Lung microvascular endothelial cell (primary cell): ENCODE measurements around the gene ZDHHC22. TPM values are rescaled to one million over a fixed set of nuclear protein-coding genes. Genes with fewer than 3 reads are reported as not detected.

Source experiments
- DNase-seq, 2 donors: peaks; one replicate each; pipeline versions ENCODE4 v3.0.0 to v3.0.0-alpha.2; 2010; ENCODE audit warnings: low read depth in 2 of 2
- total RNA-seq: library from RNA; depleted of rRNA; stranded (reverse); fragments of >200 nt; gene quantifications from 2 replicates; pipeline ENCODE4 v1.2.1, GENCODE V29; 2014

The ZDHHC22 gene
- under 0.01 TPM in 1 of 2 replicates, not detected in the other for total RNA-seq

- DNase-seq: peak; percentile 48 to 55
Measured at GRCh38 chr14:77141214-77142004, at the start of gene ZDHHC22. Gene ZDHHC22, minus strand, starts transcription at chr14:77141791. Its CDS starts 2,053 bp downstream, at chr14:77139738.

GRCh38 chr14:77190977-77191376 lies 49.4 kb upstream of the ZDHHC22 start:
- DNase-seq: no peak

- no peak for DNase-seq
Measured at GRCh38 chr14:77189479-77189878, 47.9 kb upstream of the ZDHHC22 start.

DNA sequence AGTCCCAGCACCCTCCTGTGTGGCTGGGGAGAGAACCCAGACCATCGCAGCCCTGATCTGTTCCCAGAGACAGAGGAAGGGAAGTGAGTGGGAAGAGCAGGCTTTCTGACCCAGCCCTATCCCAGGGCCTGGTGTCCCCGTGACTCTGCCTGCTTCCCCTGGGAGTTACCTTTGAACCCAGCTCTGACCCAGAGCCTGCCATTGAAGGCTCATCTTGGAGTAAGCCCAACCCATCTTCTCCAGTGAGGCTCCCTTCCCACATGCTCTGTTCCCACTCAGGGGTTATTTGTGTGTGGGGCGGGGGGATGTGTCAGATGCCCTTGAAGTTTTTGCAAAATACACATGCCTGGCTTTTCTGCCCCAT lies 46.0 kb upstream of the ZDHHC22 start:
- no peak for DNase-seq

- no peak for DNase-seq
Measured at GRCh38 chr14:77186911-77187648, 45.5 kb upstream of the ZDHHC22 start.

DNA sequence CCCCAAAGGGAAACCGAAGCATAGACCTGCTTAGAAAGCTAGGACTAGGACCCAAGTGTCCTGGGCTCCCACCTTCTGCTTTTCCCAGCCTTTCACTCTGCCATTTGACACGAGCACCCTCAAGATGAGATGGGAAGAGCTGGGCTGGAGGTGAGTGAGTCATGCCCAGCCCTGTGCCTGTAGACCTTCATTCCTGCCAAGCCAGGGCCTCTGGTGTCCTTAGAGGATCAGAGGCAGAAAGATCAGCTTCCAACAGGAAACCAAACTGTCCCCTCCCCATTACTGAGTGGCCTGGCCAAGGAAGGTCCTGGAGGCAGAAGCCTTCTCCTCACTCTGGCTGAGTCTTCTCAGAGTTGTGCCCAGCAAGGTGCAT lies 43.5 kb upstream of the ZDHHC22 start:
- DNase-seq: no peak

- DNase-seq: peak in 1 of 2 donors; percentile 8
Measured at GRCh38 chr14:77184396-77185092, 43.0 kb upstream of the ZDHHC22 start.

GRCh38 chr14:77183896-77184295 lies 42.3 kb upstream of the ZDHHC22 start:
- DNase-seq: no peak

DNA sequence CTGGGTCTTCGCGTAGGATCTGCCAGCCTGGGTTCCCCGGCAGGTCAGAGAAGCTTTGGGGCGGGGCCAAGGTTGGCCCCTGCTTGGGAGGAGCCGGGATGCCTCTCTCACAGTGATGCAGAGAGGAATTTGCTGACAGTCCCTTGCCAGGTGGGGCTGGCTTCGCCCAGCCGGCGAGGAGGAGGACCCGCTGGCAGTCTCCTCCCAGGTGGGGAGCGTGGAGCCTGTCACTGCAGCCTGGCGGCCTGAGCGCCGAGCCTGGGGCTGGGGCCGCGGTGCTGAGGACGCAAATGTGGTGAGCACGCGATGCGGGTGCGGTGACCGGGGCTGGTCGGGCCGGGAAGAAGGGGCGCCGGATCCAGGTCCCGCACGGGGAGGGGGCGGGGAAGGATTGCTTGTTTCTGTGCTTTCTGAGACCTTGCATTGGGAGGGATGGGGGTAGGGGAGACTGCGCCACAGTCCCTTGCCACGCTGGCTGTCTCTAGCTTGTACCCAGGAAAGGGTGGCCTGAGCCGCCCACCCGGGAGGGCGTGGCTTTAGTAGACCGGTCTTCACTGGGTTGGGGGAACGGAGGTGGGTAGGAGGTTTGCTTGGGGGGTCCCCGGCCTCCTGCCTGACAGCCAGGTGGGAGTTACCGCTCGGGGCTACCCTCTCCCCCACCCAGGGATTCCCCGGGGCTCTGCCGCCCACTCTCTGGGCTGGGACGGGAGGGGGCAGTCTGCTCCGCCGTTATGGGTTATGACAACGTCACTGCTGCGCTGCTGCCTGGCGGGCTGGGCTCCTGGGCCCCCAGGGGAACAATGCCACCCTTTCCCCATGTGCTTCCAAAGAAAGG lies 40.2 kb upstream of the ZDHHC22 start, which contains the start of gene TMEM63C:
TMEM63C (plus strand) TSS at position 196 of the 835 bp plus-strand sequence. CDS start 37,016 bp downstream, outside the sequence.
- DNase-seq: no peak

DNA sequence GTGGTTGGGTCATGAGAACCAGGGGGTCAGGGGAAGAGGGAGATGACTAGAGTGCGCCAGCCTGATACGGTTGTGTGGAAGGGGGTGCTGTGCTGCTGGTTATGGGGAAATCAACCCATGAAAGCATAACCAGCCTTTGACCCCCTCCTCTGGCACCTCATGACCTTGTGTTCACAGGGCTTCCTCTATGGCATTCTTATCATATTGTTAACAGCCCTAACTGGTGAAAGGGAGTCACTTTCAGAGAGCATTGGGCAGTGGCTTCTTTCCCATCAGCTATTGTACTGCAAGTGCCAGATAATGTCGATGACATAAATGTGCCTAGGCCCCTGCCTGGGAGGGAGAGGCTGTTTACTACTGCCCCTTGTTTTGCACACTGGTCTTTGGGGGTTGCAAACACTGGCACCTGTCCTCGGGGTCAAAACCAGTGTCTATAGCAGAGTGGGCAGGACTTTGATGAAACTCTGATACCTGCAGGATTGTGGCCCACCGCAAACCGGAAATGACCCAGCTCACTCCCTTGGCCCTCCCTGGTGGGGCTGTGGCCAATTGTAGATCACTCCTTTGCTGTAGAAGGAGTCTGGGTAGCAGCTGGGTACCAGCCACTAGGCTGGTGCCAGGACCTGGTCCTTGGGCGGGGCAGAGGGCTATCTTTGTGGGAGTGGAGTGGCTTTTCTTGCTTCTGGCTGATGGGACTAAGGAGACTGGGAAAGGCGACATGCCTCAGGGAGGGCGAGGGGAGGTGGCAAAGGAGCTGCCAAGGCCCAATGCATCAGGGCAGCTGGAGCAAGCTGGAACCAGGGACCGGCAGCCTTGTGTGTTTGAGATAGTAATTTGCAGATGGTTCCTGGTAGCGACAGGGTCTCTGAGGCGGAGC lies 39.4 kb upstream of the ZDHHC22 start:
- DNase-seq: no peak

DNA sequence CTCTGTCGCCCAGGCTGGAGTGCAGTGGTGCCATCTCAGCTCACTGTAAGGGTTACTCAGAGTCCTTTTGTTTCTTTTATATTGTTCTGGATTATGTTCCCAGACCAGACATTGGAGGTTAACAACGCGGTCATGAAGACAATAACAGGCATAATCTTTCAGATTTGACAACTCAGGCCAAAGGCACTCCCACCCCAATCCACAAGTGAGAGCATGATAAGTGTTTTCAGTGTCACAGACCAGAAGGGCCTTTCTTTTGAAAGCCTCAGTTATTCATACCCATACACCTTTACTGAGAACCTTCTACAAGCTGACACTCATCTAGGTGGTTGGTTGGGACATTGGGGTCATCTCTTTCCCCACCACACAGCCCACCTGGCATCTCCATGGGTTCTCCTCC lies 37.1 kb upstream of the ZDHHC22 start:
- DNase-seq: no peak

DNA sequence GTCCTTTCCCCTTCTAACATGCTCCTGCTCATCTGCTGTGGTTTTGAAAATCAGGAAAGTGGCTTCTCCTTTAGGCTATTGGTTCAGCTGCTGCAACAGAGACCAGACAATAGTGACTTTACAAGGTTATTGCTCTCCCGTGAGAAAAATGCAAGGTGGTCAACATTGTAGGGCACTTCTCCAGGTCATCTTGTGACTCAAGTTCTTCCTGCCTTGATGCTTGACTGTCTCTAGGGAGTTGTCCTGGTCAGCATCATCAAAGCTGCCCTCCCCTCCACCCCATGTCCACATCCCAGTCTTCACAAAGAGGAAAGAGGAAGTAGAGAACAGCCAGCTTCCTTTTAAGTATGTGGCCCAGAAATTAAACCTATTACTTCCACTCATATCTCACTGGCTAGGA lies 36.1 kb upstream of the ZDHHC22 start:
- DNase-seq: no peak

- no peak for DNase-seq
Measured at GRCh38 chr14:77175843-77176242, 34.3 kb upstream of the ZDHHC22 start.

DNA sequence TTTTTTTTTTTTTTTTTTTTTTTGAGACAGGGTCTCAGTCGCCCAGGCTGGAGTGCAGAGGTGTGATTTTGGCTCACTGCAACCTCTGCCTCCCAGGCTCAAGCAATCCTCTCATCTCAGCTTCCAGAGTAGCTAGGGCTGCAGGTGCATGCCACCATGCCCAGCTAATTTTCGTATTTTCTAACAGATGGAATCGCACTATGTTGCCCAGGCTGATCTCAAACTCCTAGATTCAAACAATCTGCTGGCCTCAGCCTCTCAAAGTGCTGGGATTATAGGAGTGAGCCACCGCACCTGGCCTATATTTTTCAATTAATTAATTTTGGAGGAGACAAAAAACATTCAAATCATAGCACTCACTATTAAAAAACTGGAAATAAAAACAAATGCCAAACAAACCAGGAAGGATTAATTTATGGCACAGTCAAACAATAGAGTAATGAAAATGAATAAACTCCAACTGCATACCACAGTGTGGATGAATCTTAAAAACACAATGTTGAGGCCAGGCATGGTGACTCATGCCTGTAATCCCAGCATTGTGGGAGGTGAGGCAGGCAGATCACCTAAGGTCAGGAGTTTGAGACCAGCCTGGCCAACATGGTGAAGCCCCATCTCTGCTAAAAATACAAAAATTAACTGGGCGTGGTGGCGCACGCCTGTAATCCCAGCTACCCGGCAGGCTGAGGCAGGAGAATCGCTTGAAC lies 32.5 kb upstream of the ZDHHC22 start:
- DNase-seq: peak in 1 of 2 donors; percentile 40

- no peak for DNase-seq
Measured at GRCh38 chr14:77172916-77173315, 31.3 kb upstream of the ZDHHC22 start.

- DNase-seq: no peak
Measured at GRCh38 chr14:77170045-77170444, 28.5 kb upstream of the ZDHHC22 start.

- DNase-seq: no peak
Measured at GRCh38 chr14:77161011-77161410, 19.4 kb upstream of the ZDHHC22 start.

DNA sequence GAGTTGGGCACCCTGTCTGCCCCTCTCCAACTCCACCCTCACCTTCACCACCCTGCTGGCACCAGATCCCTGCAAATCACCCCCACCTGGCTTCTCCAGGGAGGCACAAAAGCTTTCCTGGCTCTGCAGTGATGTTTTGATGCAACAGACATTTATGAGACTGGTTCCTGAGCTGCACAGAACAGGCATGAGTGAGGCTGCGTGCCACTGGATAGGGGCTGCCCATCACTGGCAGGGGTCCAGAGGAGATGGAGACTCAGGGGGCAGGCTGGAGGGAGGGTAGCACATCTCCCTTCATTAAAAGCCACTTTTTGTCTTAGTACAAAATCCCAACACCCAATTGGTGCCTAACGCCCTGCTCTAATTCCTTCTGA lies 17.3 kb upstream of the ZDHHC22 start:
- DNase-seq: no peak

DNA sequence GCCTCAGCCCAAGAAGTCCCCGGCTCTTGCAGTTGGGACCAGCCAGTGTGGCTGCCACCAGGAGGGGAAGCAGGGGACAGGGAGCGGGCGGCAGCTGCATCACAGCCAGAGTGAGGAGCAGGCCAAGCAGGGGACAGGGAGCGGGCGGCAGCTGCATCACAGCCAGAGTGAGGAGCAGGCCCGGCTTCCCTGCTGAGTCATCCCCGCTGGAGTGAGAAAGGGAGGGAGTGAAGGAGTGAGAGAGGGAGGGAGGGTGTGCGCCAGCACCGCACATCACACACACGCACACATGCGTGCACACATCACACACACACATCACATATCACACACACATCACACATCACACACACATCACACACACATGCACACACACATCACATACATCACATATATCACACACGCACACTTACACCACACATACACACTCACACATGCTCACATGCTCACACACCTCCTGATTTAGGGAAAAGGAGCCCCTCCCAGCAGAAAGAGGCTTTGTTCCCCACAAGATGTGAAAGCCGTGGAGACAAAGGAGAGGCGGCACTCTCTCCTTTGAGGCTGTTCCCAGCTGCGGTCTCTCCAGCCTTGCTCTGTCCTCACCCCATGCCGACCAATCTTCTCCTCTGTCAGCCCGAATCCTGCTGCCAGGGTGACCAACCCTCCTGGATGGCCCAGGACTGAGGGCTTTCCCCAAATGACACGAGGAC lies 16.7 kb upstream of the ZDHHC22 start:
- DNase-seq: peak; percentile 12 to 46
